Natural killer cell (primary cell): ENCODE results near the gene OTOS. TPM values are rescaled to one million over a fixed set of nuclear protein-coding genes. Genes with fewer than 3 reads are reported as not detected.

ENCODE experiments used
- ATAC-seq, 3 donors: fragments of 150-1000 bp in 2 of 3; fragments of 200-7000 bp in 1 of 3; cut with Tn5 transposase; 1 replicate in 1 of 3; 2 replicates in 2 of 3; pipeline ENCODE4 v1.10.0; 2021; ENCODE audit warnings: mild to moderate bottlenecking in 2 of 3, moderate library complexity in 2 of 3
- DNase-seq, 2 donors: peaks; one replicate each; pipeline versions ENCODE4 v3.0.0 to v3.0.0-alpha.2; 2013 to 2021; ENCODE audit warnings: mixed read lengths in 1 of 2
- H3K27ac ChIP-seq: one replicate; pipeline ENCODE4 v1.5.1; 2013; ENCODE audit warnings: mild to moderate bottlenecking, low read length
- H3K27me3 ChIP-seq: one replicate; pipeline ENCODE4 v1.6.1; 2013; ENCODE audit warnings: low read length; ENCODE audit not compliant: control insufficient read depth, insufficient read depth
- H3K36me3 ChIP-seq: one replicate; pipeline ENCODE4 v1.6.1; 2013; ENCODE audit warnings: low read length; ENCODE audit not compliant: control insufficient read depth, insufficient read depth
- H3K4me1 ChIP-seq: one replicate; pipeline ENCODE4 v1.6.1; 2013; ENCODE audit warnings: low read length; ENCODE audit not compliant: control insufficient read depth, insufficient read depth
- H3K4me3 ChIP-seq: one replicate; pipeline ENCODE4 v1.5.1; 2013; ENCODE audit warnings: low read length
- H3K9me3 ChIP-seq: one replicate; pipeline ENCODE4 v1.6.1; 2013; ENCODE audit warnings: low read length; ENCODE audit not compliant: control insufficient read depth, insufficient read depth
- H3K27ac Mint-ChIP-seq, 2 donors: one replicate each; pipeline ENCODE4 v1.8.0; 2022; ENCODE audit warnings: mild to moderate bottlenecking in 2 of 2, mixed read lengths in 2 of 2, moderate library complexity in 1 of 2
- H3K27me3 Mint-ChIP-seq, 2 donors: one replicate each; pipeline ENCODE4 v1.8.0; 2022; ENCODE audit warnings: low read depth in 2 of 2, mixed read lengths in 2 of 2
- H3K36me3 Mint-ChIP-seq: one replicate; pipeline ENCODE4 v1.8.0; 2022; ENCODE audit warnings: mixed read lengths
- H3K4me1 Mint-ChIP-seq, 2 donors: one replicate each; pipeline ENCODE4 v1.8.0; 2022; ENCODE audit warnings: mixed read lengths in 2 of 2
- H3K4me3 Mint-ChIP-seq: one replicate; pipeline ENCODE4 v1.8.0; 2022; ENCODE audit warnings: mild to moderate bottlenecking, moderate library complexity, mixed read lengths
- H3K9me3 Mint-ChIP-seq, 2 donors: one replicate each; pipeline ENCODE4 v1.8.0; 2022; ENCODE audit warnings: mixed read lengths in 2 of 2
- WGBS: methylation state at CpG from one replicate; pipeline ENCODE4 v1.1.7; 2013; ENCODE audit warnings: missing lambda C conversion rate; ENCODE audit not compliant: insufficient coverage; 5-methylcytosine and 5-hydroxymethylcytosine counted together
- intact Hi-C: fragments of 100-400 bp; cut with micrococcal nuclease; formaldehyde crosslinking; loops from one replicate; pipeline ENCODE4 v1.14.2; 2022
- total RNA-seq, 4 donors: library from RNA; stranded (reverse); fragments of 120-200 nt in 1 of 4; gene quantifications; one replicate each; pipeline versions ENCODE4 v1.2.3 to v1.2.4, GENCODE V29; 2013 to 2022
- TF ChIP-seq, protein P1 (sequence below): fragments of 200-600 bp; IDR thresholded peaks from one replicate; pipeline ENCODE4 v1.8.0; 2022; ENCODE audit warnings: antibody characterized with exemption

OTOS gene
- total RNA-seq, 3 donors from 2014 or later (not counting 1 experiment from before 2014, with no cell fraction given) = not detected

DNA sequence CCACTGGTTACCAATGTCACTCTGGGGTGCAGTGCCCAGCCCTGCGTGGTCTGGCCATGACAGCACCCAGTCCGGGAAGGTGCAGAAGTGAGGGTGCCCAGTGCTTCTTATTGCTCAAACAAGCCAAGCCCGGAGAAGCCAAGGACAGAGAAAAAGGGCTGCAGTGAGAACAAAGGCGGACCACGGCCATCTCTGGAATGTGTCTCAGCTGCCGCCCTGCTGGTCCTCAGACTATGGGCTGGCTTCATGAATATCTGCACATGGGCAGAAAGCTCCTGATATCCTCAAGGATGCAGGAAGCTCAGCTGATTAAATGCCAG is 33.0 kb downstream of the OTOS start:
- ATAC-seq = no peak
- H3K4me1 ChIP-seq = no peaks in the 10 kb centered on the region

DNA sequence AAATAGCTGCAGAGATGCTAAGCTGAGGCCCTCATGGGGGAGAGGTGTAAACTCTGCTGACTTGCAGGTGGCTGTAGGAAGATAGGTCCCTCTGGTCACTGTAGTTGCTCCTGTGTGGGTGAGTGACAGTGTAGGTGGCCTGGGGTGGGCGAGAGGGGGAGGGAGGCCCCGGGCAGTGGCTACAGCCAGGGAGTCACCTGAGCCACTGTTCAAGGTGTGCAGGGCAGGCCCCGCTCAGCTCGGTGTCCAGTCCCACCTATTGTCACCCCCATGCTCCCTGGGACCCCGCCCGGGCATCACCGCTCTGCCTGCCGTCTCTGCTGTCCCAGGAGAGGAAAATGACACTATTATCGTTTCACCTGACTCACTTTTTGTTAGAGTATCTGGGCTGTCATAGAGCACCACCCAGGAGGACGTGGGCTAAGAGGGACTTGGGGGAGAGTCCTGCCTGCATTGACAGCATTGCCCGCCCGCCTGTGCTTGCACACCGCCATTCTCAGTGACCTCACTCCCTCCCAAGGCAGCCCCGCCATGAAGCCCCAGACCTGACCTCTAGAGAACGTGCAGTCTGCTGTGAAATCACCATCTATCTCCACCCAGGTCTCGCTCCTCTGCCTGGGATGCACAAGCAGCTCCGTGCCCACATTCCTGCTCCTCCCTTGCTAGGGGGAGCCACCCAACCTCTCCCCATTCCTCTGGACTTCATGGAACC is 33.5 kb downstream of the OTOS start:
- H3K4me3 ChIP-seq = no peak overlapping the region
- H3K4me1 Mint-ChIP-seq = no peaks in the 10 kb centered on the region
- H3K27me3 ChIP-seq = no peaks in the 10 kb centered on the region
- H3K9me3 Mint-ChIP-seq = no peaks in the 10 kb centered on the region
- TF ChIP-seq, protein P1, sequence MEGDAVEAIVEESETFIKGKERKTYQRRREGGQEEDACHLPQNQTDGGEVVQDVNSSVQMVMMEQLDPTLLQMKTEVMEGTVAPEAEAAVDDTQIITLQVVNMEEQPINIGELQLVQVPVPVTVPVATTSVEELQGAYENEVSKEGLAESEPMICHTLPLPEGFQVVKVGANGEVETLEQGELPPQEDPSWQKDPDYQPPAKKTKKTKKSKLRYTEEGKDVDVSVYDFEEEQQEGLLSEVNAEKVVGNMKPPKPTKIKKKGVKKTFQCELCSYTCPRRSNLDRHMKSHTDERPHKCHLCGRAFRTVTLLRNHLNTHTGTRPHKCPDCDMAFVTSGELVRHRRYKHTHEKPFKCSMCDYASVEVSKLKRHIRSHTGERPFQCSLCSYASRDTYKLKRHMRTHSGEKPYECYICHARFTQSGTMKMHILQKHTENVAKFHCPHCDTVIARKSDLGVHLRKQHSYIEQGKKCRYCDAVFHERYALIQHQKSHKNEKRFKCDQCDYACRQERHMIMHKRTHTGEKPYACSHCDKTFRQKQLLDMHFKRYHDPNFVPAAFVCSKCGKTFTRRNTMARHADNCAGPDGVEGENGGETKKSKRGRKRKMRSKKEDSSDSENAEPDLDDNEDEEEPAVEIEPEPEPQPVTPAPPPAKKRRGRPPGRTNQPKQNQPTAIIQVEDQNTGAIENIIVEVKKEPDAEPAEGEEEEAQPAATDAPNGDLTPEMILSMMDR = no peak
- no peak for ATAC-seq
- H3K27me3 Mint-ChIP-seq = peaks cover 1 to 6% of the 10 kb centered on the region in 2 donors
- no peaks in the 10 kb centered on the region for H3K9me3 ChIP-seq
- no peak overlapping the region for H3K27ac Mint-ChIP-seq
- no peaks in the 10 kb centered on the region for H3K4me1 ChIP-seq
- WGBS = 78% methylated on average over 17 of the region's 17 CpGs
- no peaks in the 10 kb centered on the region for H3K36me3 ChIP-seq
- no peaks in the 10 kb centered on the region for H3K36me3 Mint-ChIP-seq
- H3K4me3 Mint-ChIP-seq = no peak overlapping the region
- no peak overlapping the region for H3K27ac ChIP-seq
- no peak for DNase-seq
- intact Hi-C loops = no loop called here

More for the DNA sequence above, 33.0 kb downstream of the OTOS start:
- Histone ChIP-seq H3K27me3 (no peaks in the 10 kb centered on the region), H3K36me3 (no peaks in the 10 kb centered on the region), H3K9me3 (no peaks in the 10 kb centered on the region), H3K4me3 (no peak overlapping the region), H3K27ac (no peak overlapping the region)
- Mint-ChIP-seq H3K9me3 (no peaks in the 10 kb centered on the region), H3K27ac (no peak overlapping the region), H3K27me3 (peaks cover 0 to 6% of the 10 kb centered on the region in 2 donors), H3K36me3 (no peaks in the 10 kb centered on the region), H3K4me3 (no peak overlapping the region), H3K4me1 (no peaks in the 10 kb centered on the region)
- TF ChIP-seq, protein P1 = no peak
- intact Hi-C loops = no loop called here
- 82% methylated on average over 6 of the region's 6 CpGs for WGBS
- DNase-seq = no peak

DNA sequence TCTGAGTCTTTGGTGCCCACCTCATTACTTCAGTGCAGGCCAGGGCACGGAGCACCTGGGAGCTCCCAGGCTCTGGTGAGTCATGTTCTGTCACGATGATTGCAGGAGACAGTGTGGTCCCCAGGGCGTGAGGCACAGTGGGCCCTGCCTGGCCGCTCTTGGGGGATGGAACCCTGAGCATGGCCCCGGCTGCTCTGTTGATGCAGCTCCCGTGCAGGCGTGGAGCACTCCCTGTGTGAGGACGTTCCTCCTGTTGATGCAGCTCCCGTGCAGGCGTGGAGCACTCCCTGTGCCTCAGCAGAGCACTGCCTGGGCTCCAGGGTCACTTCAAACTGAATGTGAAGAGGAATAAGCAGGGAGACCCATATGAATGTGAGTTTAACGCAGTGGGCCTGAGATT is 34.5 kb downstream of the OTOS start:
- H3K4me1 ChIP-seq = no peaks in the 10 kb centered on the region
- no peak for ATAC-seq
- Mint-ChIP-seq H3K36me3 (no peaks in the 10 kb centered on the region), H3K27me3 (peaks cover 11 to 12% of the 10 kb centered on the region in 2 donors), H3K4me3 (no peak overlapping the region), H3K9me3 (no peaks in the 10 kb centered on the region), H3K4me1 (no peaks in the 10 kb centered on the region), H3K27ac (no peak overlapping the region)
- no peak for DNase-seq
- H3K4me3 ChIP-seq = no peak overlapping the region
- H3K9me3 ChIP-seq = no peaks in the 10 kb centered on the region
- H3K27me3 ChIP-seq = no peaks in the 10 kb centered on the region
- H3K36me3 ChIP-seq = no peaks in the 10 kb centered on the region
- intact Hi-C loops = no loop called here
- no peak overlapping the region for H3K27ac ChIP-seq
- WGBS = 80% methylated on average over 11 of the region's 11 CpGs
- TF ChIP-seq, protein P1 = no peak

DNA sequence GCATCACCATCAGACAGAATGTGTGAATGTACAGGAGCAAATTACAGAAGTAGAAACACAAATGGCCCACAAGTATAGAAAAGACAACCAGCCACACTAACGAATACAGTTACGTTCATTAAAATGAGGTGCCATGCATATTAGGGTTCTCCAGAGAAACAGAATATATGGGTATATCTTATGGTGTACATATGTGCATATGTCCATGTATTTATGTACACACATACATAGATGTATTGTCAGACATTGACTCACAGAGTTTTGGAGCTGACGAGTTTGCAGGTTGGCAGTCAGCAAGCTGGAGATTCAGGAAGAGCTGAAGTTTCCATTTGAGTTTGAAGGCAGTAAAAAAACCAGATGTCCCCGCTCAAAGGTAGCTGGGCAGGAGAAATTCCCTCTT is 37.3 kb downstream of the OTOS start:
- no peak overlapping the region for H3K27ac ChIP-seq
- no peak overlapping the region for H3K4me3 ChIP-seq
- no peaks in the 10 kb centered on the region for H3K36me3 Mint-ChIP-seq
- no peak overlapping the region for H3K4me3 Mint-ChIP-seq
- H3K27me3 Mint-ChIP-seq = peaks cover 22 to 37% of the 10 kb centered on the region in 2 donors
- H3K9me3 Mint-ChIP-seq = no peaks in the 10 kb centered on the region
- no peaks in the 10 kb centered on the region for H3K4me1 Mint-ChIP-seq
- intact Hi-C loops = no loop called here
- DNase-seq (no peak), ATAC-seq (no peak)
- TF ChIP-seq, protein P1 = no peak
- H3K36me3 ChIP-seq = no peaks in the 10 kb centered on the region
- peaks cover 4% of the 10 kb centered on the region for H3K27me3 ChIP-seq
- WGBS = 90% methylated on average over 4 of the region's 4 CpGs
- H3K27ac Mint-ChIP-seq = no peak overlapping the region
- H3K9me3 ChIP-seq = no peaks in the 10 kb centered on the region
- no peaks in the 10 kb centered on the region for H3K4me1 ChIP-seq
